Measurements from ENCODE around the gene DDX54. TPM values are rescaled to one million over a fixed set of nuclear protein-coding genes. Genes with fewer than 3 reads are reported as not detected.

DDX54 gene
- total and polyA plus RNA-seq, 2 of the 8 experiments (the other 6 are each of a cell fraction or from before 2014, with no cell fraction given) = 64.9 to 113 TPM

DNA sequence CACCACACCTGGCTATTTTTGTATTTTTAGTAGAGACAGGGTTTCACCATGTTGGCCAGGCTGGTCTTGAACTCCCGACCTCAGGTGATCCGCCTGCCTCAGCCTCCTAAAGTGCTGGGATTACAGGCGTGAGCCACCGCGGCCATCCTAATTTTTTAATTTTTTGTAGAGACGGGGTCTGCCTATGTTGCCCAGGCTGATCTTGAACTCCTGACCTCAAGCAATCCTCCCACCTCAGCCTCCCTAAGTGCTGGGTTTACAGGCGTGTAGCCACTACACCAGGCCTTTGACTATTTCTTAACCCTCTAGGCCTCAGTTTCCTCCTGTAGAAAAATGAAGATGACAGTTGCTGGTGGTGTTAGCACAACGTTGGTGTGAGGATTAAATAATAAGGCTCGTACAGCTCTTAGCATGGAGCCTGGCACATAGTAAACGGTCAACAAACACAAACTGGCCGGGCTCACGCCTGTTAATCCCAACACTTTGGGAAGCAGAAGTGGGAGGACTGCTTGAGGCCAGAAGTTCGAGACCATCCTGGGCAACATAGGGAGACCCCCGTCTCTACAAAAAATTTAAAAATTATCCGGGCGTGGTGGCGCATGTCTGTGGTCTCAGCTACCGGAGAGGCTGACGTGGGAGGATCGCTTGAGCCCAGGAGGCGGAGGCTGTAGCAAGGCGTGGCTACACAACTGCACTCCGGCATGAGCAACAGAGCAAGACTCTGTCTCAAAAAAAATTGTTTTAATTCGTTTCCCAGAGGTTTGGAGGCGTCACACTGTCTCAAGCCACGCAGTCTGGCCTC is 979 bp downstream of the DDX54 start:
- Histone ChIP-seq H3K4ac (replicated peaks; ENCODE audit: insufficient read length, low read depth, low read length) (no peak overlapping the region), H2BK120ac (replicated peaks; ENCODE audit: low read depth, low read length) (no peak overlapping the region), H2BK5ac (ENCODE audit: low read depth, low read length) (no peak overlapping the region), H3K23me2 (ENCODE audit: low read depth, low read length) (peaks cover 7% of the 10 kb centered on the region; the same call in 1 of the 2 replicates), H3K18ac (ENCODE audit: extremely low read depth, low read length) (no peak overlapping the region), H3K27ac (ENCODE audit: low read depth, low read length) (no peak overlapping the region), H3K4me2 (ENCODE audit: insufficient read depth in 1 of 2, low read depth in 2 of 2, low read length in 2 of 2) (peak overlapping the region; percentile 63 to 72), H3K4me3 (ENCODE audit: extremely low read depth in 1 of 4, insufficient read depth in 2 of 4, low read depth in 3 of 4, low read length in 4 of 4) (peak overlapping the region; percentile 75 to 90 (median 80)), H4K8ac (ENCODE audit: extremely low read depth, insufficient read depth, low read length) (0 out of 2 replicates have a peak overlapping the region, but pooled peaks have one; percentile 43), H2AK5ac (ENCODE audit: low read depth, low read length) (no peak overlapping the region), H3K79me2 (ENCODE audit: control insufficient read depth in 1 of 2, insufficient read depth in 2 of 2, low read length in 2 of 2) (peaks cover 9 to 46% of the 10 kb centered on the region in 2 experiments; a peak in 3 of 4 replicates), H2BK15ac (ENCODE audit: low read length) (no peak overlapping the region), H4K20me1 (replicated peaks in 1 of 2; ENCODE audit: control insufficient read depth in 1 of 2, insufficient read depth in 2 of 2, low read length in 2 of 2) (peaks cover 2 to 13% of the 10 kb centered on the region in 2 experiments), H3K9ac (replicated peaks in 1 of 4; ENCODE audit: extremely low read depth in 1 of 4, low read depth in 3 of 4, low read length in 3 of 4) (no peak overlapping the region; a peak in 1 of 7 replicates), H3K4me1 (replicated peaks in 1 of 4; ENCODE audit: control insufficient read depth in 3 of 4, insufficient read depth in 4 of 4, low read length in 3 of 4) (peaks cover 0 to 6% (median 3%) of the 10 kb centered on the region in 4 experiments; a peak in 4 of 7 replicates), H4K5ac (ENCODE audit: insufficient read length, low read depth, low read length) (no peak overlapping the region), H3K79me1 (ENCODE audit: low read depth, low read length) (peaks cover 13% of the 10 kb centered on the region), H3K23ac (ENCODE audit: insufficient read length) (no peak overlapping the region), H3K14ac (ENCODE audit: insufficient read length) (no peak overlapping the region), H2BK12ac (ENCODE audit: low read depth, low read length) (no peak overlapping the region), H2BK20ac (ENCODE audit: low read length) (no peak overlapping the region), H3K36me3 (ENCODE audit: control insufficient read depth in 2 of 4, insufficient read depth in 4 of 4, low read length in 3 of 4) (peaks cover 3 to 20% (median 12%) of the 10 kb centered on the region in 4 experiments; a peak in 7 of 8 replicates), H3K56ac (replicated peaks; ENCODE audit: insufficient read length, low read depth, low read length) (no peak overlapping the region), H3K27me3 (replicated peaks in 1 of 4; ENCODE audit: control insufficient read depth in 3 of 4, extremely low read depth in 1 of 4, insufficient read depth in 3 of 4, low read length in 3 of 4) (no peaks in the 10 kb centered on the region), H2AFZ (ENCODE audit: low read length) (no peak overlapping the region), H3K9me3 (ENCODE audit: insufficient read depth in 2 of 2, low read depth in 1 of 2, low read length in 1 of 2) (no peaks in the 10 kb centered on the region), H4K91ac (replicated peaks; ENCODE audit: insufficient read length, low read length) (no peak overlapping the region)
- TF ChIP-seq TCF12 (IDR thresholded peaks at IDR 0.05; ENCODE audit: low read depth, low read length) = no peak
- TF ChIP-seq TBP (IDR thresholded peaks at IDR 0.05; ENCODE audit: low read depth, low read length) = no peak
- no peak for TF ChIP-seq POLR2AphosphoS5 (IDR thresholded peaks at IDR 0.05; ENCODE audit: low read depth, low read length)
- no peak for TF ChIP-seq RXRA (IDR thresholded peaks at IDR 0.05; ENCODE audit: insufficient read depth, low read depth, low read length)
- TF ChIP-seq SRF (IDR thresholded peaks at IDR 0.05; ENCODE audit: low read depth, low read length) = no peak
- TF ChIP-seq BRCA1 (IDR thresholded peaks at IDR 0.05; ENCODE audit: low read depth, low read length) = no peak
- TF ChIP-seq CHD1 (IDR thresholded peaks at IDR 0.05; ENCODE audit: low read depth, low read length) = no peak
- no peak for TF ChIP-seq SP2 (IDR thresholded peaks at IDR 0.05; ENCODE audit: low read length)
- no peak for TF ChIP-seq POLR2A (IDR thresholded peaks at IDR 0.05; ENCODE audit: control extremely low read depth in 1 of 2, low read depth in 2 of 2, low read length in 2 of 2)
- TF ChIP-seq HDAC2 (IDR thresholded peaks at IDR 0.05; ENCODE audit: borderline replicate concordance in 1 of 2, low read depth in 2 of 2, low read length in 2 of 2) = no peak
- no peak for TF ChIP-seq BCL11A (IDR thresholded peaks at IDR 0.05; ENCODE audit: low read depth in 2 of 2, low read length in 2 of 2)
- no peak for TF ChIP-seq CEBPB (IDR thresholded peaks at IDR 0.05; ENCODE audit: low read depth, low read length)
- TF ChIP-seq CTBP2 (IDR thresholded peaks at IDR 0.05; ENCODE audit: borderline replicate concordance, insufficient read depth, insufficient read length, low read length) = no peak
- DNase-seq (ENCODE audit: low read depth in 1 of 2, low spot score in 2 of 2) (no peak), FAIRE-seq (no peak)
- CTCF ChIA-PET (ENCODE audit: partially characterized antibody) = interaction anchor here (0.9 to 2.4 kb wide), 5 partner anchors 9 to 241 kb away, joined by 3 to 12 read pairs (median 3); no protein-coding TSS in a partner anchor
- POLR2A ChIA-PET (ENCODE audit: partially characterized antibody) = interaction anchor here (0.7 to 5.1 kb wide), 9 partner anchors 10 to 145 kb away, joined by 3 to 30 read pairs (median 4); partner anchors contain the start of gene TPCN1
- 50% methylated on average over 26 of the region's 26 CpGs; no CpG with 5 or more reads in 1 of the 2 experiments for WGBS, 2 experiments (ENCODE audit: extremely low coverage in 1 of 2, insufficient coverage in 1 of 2, insufficient read length in 1 of 2, insufficient replicate concordance in 2 of 2, low coverage in 1 of 2, low lambda C conversion rate in 2 of 2, missing lambda C conversion rate in 1 of 2)
